ENCODE measurements around the gene FOXD4L3.
"Not testable (repeated sequence)": the region's sequence is repeated elsewhere in the genome, so short reads cannot be mapped to it uniquely, and the experiment has no call there.

The FOXD4L3 gene

DNA sequence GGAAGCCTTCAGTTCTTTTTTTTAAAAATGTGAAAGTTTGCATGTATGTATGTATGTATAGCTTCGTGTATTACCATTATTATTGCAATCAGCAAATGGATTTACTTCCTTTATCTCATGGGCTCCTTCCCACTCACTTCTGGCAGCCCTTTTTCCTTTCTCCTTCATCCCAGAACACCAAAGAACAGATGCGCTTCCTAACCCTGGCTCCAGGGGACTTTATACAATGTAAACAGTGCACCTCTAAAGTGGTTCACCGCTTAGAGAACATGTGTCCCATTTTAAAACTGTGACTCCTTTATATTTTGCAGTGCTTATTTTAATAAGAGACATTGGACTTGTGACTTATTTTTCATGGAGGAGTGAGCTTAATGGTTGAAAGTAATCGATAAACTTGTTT, 40.6 kb downstream of the FOXD4L3 start:
- not testable (repeated sequence) for H3K14ac ChIP-seq (ENCODE audit: low read length); H2BK12ac ChIP-seq (ENCODE audit: low read length); H3K79me1 ChIP-seq (ENCODE audit: low read depth, low read length); H2AK5ac ChIP-seq (ENCODE audit: low read depth, low read length); H3K27ac ChIP-seq (replicated peaks; ENCODE audit: low read length); H4K8ac ChIP-seq (ENCODE audit: low read depth, low read length); H4K91ac ChIP-seq (ENCODE audit: low read depth, low read length, poor library complexity); H3K36me3 ChIP-seq (replicated peaks in 1 of 2; ENCODE audit: control insufficient read depth in 2 of 2, insufficient read depth in 2 of 2, low read length in 2 of 2); H2BK5ac ChIP-seq (ENCODE audit: low read length); H3K9me3 ChIP-seq (replicated peaks in 1 of 2; ENCODE audit: control insufficient read depth in 2 of 2, insufficient read depth in 1 of 2, low read depth in 1 of 2, low read length in 2 of 2); H2BK15ac ChIP-seq (ENCODE audit: low read length); H3K9ac ChIP-seq (ENCODE audit: low read depth, low read length, poor library complexity); H3K4me3 ChIP-seq (ENCODE audit: low read length in 2 of 2); DNase-seq (ENCODE audit: low spot score); H3K4ac ChIP-seq (ENCODE audit: low read length); H2BK120ac ChIP-seq (ENCODE audit: low read depth, low read length); H3K27me3 ChIP-seq (ENCODE audit: control insufficient read depth in 3 of 3, insufficient read depth in 3 of 3, low read depth in 1 of 3, low read length in 3 of 3); H2AFZ ChIP-seq (ENCODE audit: low read length); H3K23ac ChIP-seq (ENCODE audit: low read depth, low read length, poor library complexity); H3K4me1 ChIP-seq (ENCODE audit: control insufficient read depth in 2 of 2, insufficient read depth in 1 of 2, low read depth in 1 of 2, low read length in 2 of 2); H3K4me2 ChIP-seq (ENCODE audit: insufficient read depth, low read length, poor library complexity, severe bottlenecking); H3K18ac ChIP-seq (ENCODE audit: low read length)
- no CpG with 5 or more reads among the region's 4 CpGs for WGBS, 2 donors (ENCODE audit: extremely low coverage in 2 of 2, insufficient read length in 2 of 2, insufficient replicate concordance in 1 of 2)

DNA sequence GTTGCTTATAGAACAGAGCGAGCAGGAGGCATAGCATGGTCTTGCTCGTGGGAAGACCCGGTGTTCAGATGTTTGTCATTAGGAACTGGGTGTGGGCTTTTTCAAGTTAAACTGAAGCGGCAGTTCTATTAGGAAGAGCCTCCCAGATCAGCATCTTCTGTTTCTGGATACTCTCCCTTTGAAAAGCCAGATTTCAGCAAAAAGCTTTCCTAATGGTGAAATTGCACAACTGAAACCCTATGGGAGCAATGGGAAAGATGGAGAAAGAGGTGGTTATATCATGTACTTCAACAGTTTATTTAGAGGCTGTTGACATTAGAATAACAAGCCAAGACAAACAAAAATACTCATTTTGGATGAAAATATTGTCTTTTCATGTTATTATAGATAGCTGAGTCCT, 41.3 kb downstream of the FOXD4L3 start:
- H3K23ac ChIP-seq (ENCODE audit: low read depth, low read length, poor library complexity); H3K27me3 ChIP-seq (ENCODE audit: control insufficient read depth in 3 of 3, insufficient read depth in 3 of 3, low read depth in 1 of 3, low read length in 3 of 3); H3K9me3 ChIP-seq (replicated peaks in 1 of 2; ENCODE audit: control insufficient read depth in 2 of 2, insufficient read depth in 1 of 2, low read depth in 1 of 2, low read length in 2 of 2); H4K8ac ChIP-seq (ENCODE audit: low read depth, low read length); H3K27ac ChIP-seq (replicated peaks; ENCODE audit: low read length); H2BK120ac ChIP-seq (ENCODE audit: low read depth, low read length); H3K4me2 ChIP-seq (ENCODE audit: insufficient read depth, low read length, poor library complexity, severe bottlenecking); H3K79me1 ChIP-seq (ENCODE audit: low read depth, low read length); H2BK15ac ChIP-seq (ENCODE audit: low read length); H3K4me1 ChIP-seq (ENCODE audit: control insufficient read depth in 2 of 2, insufficient read depth in 1 of 2, low read depth in 1 of 2, low read length in 2 of 2); H2AFZ ChIP-seq (ENCODE audit: low read length); H3K36me3 ChIP-seq (replicated peaks in 1 of 2; ENCODE audit: control insufficient read depth in 2 of 2, insufficient read depth in 2 of 2, low read length in 2 of 2); H2AK5ac ChIP-seq (ENCODE audit: low read depth, low read length); H2BK5ac ChIP-seq (ENCODE audit: low read length); H3K4ac ChIP-seq (ENCODE audit: low read length); H2BK12ac ChIP-seq (ENCODE audit: low read length); H3K9ac ChIP-seq (ENCODE audit: low read depth, low read length, poor library complexity); H3K4me3 ChIP-seq (ENCODE audit: low read length in 2 of 2); DNase-seq (ENCODE audit: low spot score); H3K14ac ChIP-seq (ENCODE audit: low read length); H4K91ac ChIP-seq (ENCODE audit: low read depth, low read length, poor library complexity); H3K18ac ChIP-seq (ENCODE audit: low read length): not testable (repeated sequence)
- WGBS, 2 donors (ENCODE audit: extremely low coverage in 2 of 2, insufficient read length in 2 of 2, insufficient replicate concordance in 1 of 2): no CpG with 5 or more reads among the region's 4 CpGs

DNA sequence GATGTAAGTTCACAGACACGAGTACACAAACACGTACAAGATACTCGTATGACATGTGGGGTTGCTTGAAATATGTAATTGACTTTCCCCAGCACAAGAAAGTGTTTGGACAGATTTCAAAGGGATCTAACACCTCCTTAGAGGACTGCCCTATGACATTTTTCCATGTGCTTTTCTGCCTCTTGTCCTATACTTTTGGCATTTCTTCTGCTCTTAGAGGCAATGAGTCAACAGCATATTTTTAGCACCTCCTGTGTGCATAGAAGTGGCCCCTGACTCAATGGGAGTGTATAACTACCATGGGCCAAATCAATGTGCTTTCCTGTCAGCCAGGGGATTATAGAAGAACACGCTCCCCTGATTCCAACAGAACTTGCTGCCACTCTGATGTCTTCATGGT, 49.0 kb downstream of the FOXD4L3 start:
- H2AFZ ChIP-seq (ENCODE audit: low read length); H2BK12ac ChIP-seq (ENCODE audit: low read length); H2BK5ac ChIP-seq (ENCODE audit: low read length); H3K9me3 ChIP-seq (replicated peaks in 1 of 2; ENCODE audit: control insufficient read depth in 2 of 2, insufficient read depth in 1 of 2, low read depth in 1 of 2, low read length in 2 of 2); H2BK15ac ChIP-seq (ENCODE audit: low read length); H3K27ac ChIP-seq (replicated peaks; ENCODE audit: low read length); H3K4me2 ChIP-seq (ENCODE audit: insufficient read depth, low read length, poor library complexity, severe bottlenecking); H2BK120ac ChIP-seq (ENCODE audit: low read depth, low read length); H4K91ac ChIP-seq (ENCODE audit: low read depth, low read length, poor library complexity); DNase-seq (ENCODE audit: low spot score); H3K9ac ChIP-seq (ENCODE audit: low read depth, low read length, poor library complexity); H3K23ac ChIP-seq (ENCODE audit: low read depth, low read length, poor library complexity); H4K8ac ChIP-seq (ENCODE audit: low read depth, low read length); H3K36me3 ChIP-seq (replicated peaks in 1 of 2; ENCODE audit: control insufficient read depth in 2 of 2, insufficient read depth in 2 of 2, low read length in 2 of 2); H3K4me3 ChIP-seq (ENCODE audit: low read length in 2 of 2); H3K18ac ChIP-seq (ENCODE audit: low read length); H3K79me1 ChIP-seq (ENCODE audit: low read depth, low read length); H3K4me1 ChIP-seq (ENCODE audit: control insufficient read depth in 2 of 2, insufficient read depth in 1 of 2, low read depth in 1 of 2, low read length in 2 of 2); H3K14ac ChIP-seq (ENCODE audit: low read length); H3K4ac ChIP-seq (ENCODE audit: low read length); H2AK5ac ChIP-seq (ENCODE audit: low read depth, low read length): not testable (repeated sequence)
- no CpG with 5 or more reads among the region's 4 CpGs for WGBS, 2 donors (ENCODE audit: extremely low coverage in 2 of 2, insufficient read length in 2 of 2, insufficient replicate concordance in 1 of 2)
- peaks cover 0 to 25% (median 4%) of the 10 kb centered on the region in 3 experiments for H3K27me3 ChIP-seq (ENCODE audit: control insufficient read depth in 3 of 3, insufficient read depth in 3 of 3, low read depth in 1 of 3, low read length in 3 of 3)
